ENCODE results near the gene GNG13. TPM values are rescaled to one million over a fixed set of nuclear protein-coding genes. Genes with fewer than 3 reads are reported as not detected.

Gene GNG13
- total and polyA plus RNA-seq, 9 of the 15 experiments (the other 6 are each of a cell fraction or from before 2014, with no cell fraction given), result not detected

DNA sequence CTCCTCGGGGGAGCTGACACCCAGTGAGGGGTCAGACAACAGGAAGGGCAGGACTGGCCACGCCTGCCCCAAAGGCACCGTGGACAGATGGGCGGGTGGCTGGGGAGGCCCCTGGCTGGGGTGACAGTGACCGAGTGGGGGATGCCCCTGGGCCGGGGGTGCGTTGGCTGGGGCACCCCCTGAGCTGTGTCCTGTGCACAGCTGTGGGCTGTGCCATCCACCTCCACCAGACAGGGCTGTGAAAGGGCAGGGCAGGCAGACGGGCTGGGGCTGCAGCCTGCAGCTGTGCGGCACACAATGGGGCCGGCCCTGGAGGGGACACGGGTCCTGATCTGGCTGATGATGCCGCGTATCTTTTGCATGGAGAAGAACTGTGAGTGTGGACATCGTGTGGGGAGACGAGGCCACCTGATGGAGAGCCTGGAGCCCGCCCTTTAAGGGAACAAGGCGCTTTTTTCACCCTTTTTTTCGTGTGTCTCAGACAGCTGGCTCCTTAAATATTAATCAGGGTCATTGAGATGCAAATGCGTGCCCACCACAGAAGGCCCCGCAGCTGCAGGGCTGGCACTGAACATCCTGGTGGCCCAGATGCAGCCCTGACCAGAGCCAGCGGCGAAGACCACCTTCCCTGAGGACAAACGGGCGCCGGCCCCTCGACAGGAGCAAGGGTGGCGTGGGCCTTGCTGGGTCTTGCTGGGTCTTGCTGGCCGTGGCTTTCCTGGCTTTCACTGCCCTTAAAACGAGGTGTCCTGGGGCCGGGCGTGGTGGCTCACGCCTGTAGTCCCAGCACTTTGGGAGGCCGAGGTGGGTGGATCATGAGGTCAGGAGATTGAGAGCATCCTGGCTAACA is 42.4 kb upstream of the GNG13 start (continued):
- TF ChIP-seq, protein P1, sequence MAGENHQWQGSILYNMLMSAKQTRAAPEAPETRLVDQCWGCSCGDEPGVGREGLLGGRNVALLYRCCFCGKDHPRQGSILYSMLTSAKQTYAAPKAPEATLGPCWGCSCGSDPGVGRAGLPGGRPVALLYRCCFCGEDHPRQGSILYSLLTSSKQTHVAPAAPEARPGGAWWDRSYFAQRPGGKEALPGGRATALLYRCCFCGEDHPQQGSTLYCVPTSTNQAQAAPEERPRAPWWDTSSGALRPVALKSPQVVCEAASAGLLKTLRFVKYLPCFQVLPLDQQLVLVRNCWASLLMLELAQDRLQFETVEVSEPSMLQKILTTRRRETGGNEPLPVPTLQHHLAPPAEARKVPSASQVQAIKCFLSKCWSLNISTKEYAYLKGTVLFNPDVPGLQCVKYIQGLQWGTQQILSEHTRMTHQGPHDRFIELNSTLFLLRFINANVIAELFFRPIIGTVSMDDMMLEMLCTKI (IDR thresholded peaks at IDR 0.05; ENCODE audit: partially characterized antibody), result no peak
- no peak for TF ChIP-seq ZNF174 (CRISPR knock-in tag; IDR thresholded peaks at IDR 0.05)
- TF ChIP-seq, protein P2, sequence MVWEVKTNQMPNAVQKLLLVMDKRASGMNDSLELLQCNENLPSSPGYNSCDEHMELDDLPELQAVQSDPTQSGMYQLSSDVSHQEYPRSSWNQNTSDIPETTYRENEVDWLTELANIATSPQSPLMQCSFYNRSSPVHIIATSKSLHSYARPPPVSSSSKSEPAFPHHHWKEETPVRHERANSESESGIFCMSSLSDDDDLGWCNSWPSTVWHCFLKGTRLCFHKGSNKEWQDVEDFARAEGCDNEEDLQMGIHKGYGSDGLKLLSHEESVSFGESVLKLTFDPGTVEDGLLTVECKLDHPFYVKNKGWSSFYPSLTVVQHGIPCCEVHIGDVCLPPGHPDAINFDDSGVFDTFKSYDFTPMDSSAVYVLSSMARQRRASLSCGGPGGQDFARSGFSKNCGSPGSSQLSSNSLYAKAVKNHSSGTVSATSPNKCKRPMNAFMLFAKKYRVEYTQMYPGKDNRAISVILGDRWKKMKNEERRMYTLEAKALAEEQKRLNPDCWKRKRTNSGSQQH (CRISPR knock-in tag; IDR thresholded peaks at IDR 0.05), result no peak
- no peak for TF ChIP-seq XRCC3 (IDR thresholded peaks at IDR 0.05)
- TF ChIP-seq HNRNPLL (IDR thresholded peaks at IDR 0.05; ENCODE audit: low read depth, low read length, poor library complexity, severe bottlenecking), result no peak

DNA sequence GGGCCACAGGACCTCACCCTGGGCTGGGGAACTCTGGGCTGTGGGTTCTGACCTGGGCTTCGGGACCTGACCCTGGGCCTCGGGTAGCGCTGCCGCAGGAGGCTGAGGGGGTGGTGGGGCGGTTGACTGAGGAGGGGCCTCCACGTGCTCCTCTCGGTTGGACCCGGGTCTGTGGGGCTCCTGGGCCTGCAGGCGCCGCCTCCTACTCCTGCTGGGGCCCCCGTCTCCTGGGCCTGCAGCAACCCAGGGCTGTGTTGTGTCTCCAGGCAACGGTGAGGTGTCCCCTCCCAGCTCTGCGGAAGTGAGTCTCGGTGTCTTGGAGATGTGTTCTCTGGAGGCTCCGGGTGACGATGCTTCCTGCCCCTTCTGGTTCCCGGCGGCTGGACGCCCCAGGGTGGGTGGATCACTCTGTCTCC is 41.5 kb upstream of the GNG13 start:
- 9% methylated on average over 14 of the region's 19 CpGs for WGBS (ENCODE audit: insufficient coverage, low coverage, missing lambda C conversion rate)
- Histone ChIP-seq H3K27me3 (ENCODE audit: control insufficient read depth in 2 of 2, insufficient read depth in 2 of 2, low read length in 2 of 2) (peaks cover 35 to 82% of the 10 kb centered on the region in 2 experiments; a peak in 4 of 5 replicates), H3K4me1 (replicated peaks in 1 of 2; ENCODE audit: control insufficient read depth in 2 of 2, insufficient read depth in 2 of 2, low read length in 2 of 2) (peaks cover 0 to 52% of the 10 kb centered on the region in 2 experiments; a peak in 2 of 5 replicates), H3K36me3 (ENCODE audit: control insufficient read depth, insufficient read depth, low read length) (no peaks in the 10 kb centered on the region), H2AFZ (ENCODE audit: low read depth, low read length) (no peak overlapping the region; the same call in 1 of the 2 replicates), H3K9ac (ENCODE audit: insufficient read depth in 1 of 2, low read depth in 2 of 2, low read length in 2 of 2) (peak overlapping the region in 1 of 2 experiments; percentile 35; a peak in 1 of 4 replicates), H3K27ac (ENCODE audit: extremely low read depth, low read depth, low read length) (no peak overlapping the region), H3K9me1 (ENCODE audit: control insufficient read depth, insufficient read depth, low read length) (no peaks in the 10 kb centered on the region), H4K20me1 (replicated peaks; ENCODE audit: control insufficient read depth, insufficient read depth, low read length) (no peaks in the 10 kb centered on the region), H3K4me3 (no peak overlapping the region), H3K4me2 (ENCODE audit: insufficient read depth, low read length) (no peak overlapping the region), H3K79me2 (ENCODE audit: control insufficient read depth, insufficient read depth, low read length) (no peaks in the 10 kb centered on the region), H3K9me3 (replicated peaks; ENCODE audit: control insufficient read depth, insufficient read depth, low read depth, low read length) (no peaks in the 10 kb centered on the region)
- ATAC-seq, result peak; percentile 88
- peak; percentile 48 to 64 (median 58) for DNase-seq (ENCODE audit: extremely low read depth in 1 of 4, low spot score in 3 of 4)
- ChIA-PET POLR2A (interaction anchor here (0.5 to 0.7 kb wide), 2 partner anchors 68 to 177 kb away, joined by 4 read pairs; no protein-coding TSS in a partner anchor), CTCF (ENCODE audit: low intra/inter-chr PET ratio) (no interaction called here)
- in situ Hi-C loops (cut with MboI) (no loop called here), intact Hi-C loops (cut with micrococcal nuclease) (no loop called here)
- no TSS peak for BruUV-seq (replicated peaks)
- no peak for FAIRE-seq
- TF ChIP-seq NR1H2 (CRISPR knock-in tag; IDR thresholded peaks at IDR 0.05), result no peak
- TF ChIP-seq CAMTA2 (CRISPR knock-in tag; conservative IDR thresholded peaks at IDR 0.05), result no peak
- no peak for TF ChIP-seq CREB1 (IDR thresholded peaks at IDR 0.05)
- TF ChIP-seq CREB1 (CRISPR knock-in tag; IDR thresholded peaks at IDR 0.05), result no peak
- no peak for TF ChIP-seq CHD2 (IDR thresholded peaks at IDR 0.05; ENCODE audit: low read depth, low read length)
- no peak for TF ChIP-seq NR2C1 (IDR thresholded peaks at IDR 0.05)
- TF ChIP-seq NR2C1 (tag; IDR thresholded peaks at IDR 0.05), result no peak
- TF ChIP-seq CREM (IDR thresholded peaks at IDR 0.05; ENCODE audit: low read depth), result peak; percentile 14; the same call in 1 of the 2 replicates

Measured in K562 (cell line).